Measurements from ENCODE around the gene ARHGAP44. TPM values are rescaled to one million over a fixed set of nuclear protein-coding genes. Genes with fewer than 3 reads are reported as not detected.

Gene ARHGAP44
- polyA plus RNA-seq, 1 donor (not counting 4 experiments of a cell fraction or from before 2014, with no cell fraction given) = 2.2 TPM

DNA sequence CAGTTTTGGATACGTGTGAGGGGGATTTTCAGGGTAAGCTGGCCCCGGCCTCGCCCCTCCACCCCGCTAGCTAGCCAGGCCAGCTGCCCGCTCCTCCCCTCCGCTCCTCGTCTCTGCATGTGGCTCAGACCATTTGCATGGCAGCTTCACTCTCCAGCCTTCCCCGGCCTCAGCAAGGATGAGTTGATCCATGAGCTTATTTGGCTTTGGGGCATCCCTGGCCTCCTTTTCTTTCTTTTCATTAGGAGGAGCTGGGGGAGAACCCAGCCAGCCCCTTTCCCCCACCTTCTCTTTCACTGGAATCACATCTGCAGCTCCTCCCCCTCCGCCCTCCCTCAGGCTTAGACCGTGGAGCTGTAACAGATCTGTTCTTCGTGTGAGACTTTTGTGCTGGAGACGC is 197.8 kb downstream of the ARHGAP44 start:
- Histone ChIP-seq H3K36me3 (ENCODE audit: control insufficient read depth in 2 of 2, extremely low read depth in 1 of 2, insufficient read depth in 2 of 2, low read length in 2 of 2) (peaks cover 6% of the 10 kb centered on the region in 2 experiments), H3K9me1 (ENCODE audit: control insufficient read depth, extremely low read depth, insufficient read depth, low read length) (no peaks in the 10 kb centered on the region), H3K4me2 (ENCODE audit: control insufficient read depth, extremely low read depth, insufficient read depth, low read depth, low read length) (no peak overlapping the region), H3K79me2 (ENCODE audit: control insufficient read depth, insufficient read depth, low read length) (no peaks in the 10 kb centered on the region), H3K27ac (ENCODE audit: control insufficient read depth, insufficient read depth, low read length) (no peak overlapping the region), H3K27me3 (ENCODE audit: control insufficient read depth, extremely low read depth, insufficient read depth, low read length) (no peaks in the 10 kb centered on the region), H2AFZ (ENCODE audit: control insufficient read depth, low read length) (no peak overlapping the region), H3K4me1 (ENCODE audit: control insufficient read depth, extremely low read depth, insufficient read depth, low read length) (no peaks in the 10 kb centered on the region), H3K9me3 (ENCODE audit: control insufficient read depth, low read depth, low read length) (no peaks in the 10 kb centered on the region), H4K20me1 (ENCODE audit: control insufficient read depth, extremely low read depth, insufficient read depth, low read length) (no peaks in the 10 kb centered on the region), H3K9ac (ENCODE audit: control insufficient read depth, extremely low read depth, insufficient read depth, low read length) (no peak overlapping the region), H3K4me3 (ENCODE audit: control insufficient read depth in 2 of 3, extremely low read depth in 1 of 3, insufficient read depth in 2 of 3, low read depth in 1 of 3, low read length in 3 of 3) (no peak overlapping the region)
- no peak for FAIRE-seq
- no peak for DNase-seq (ENCODE audit: low read depth, low spot score)
- dilution Hi-C loops (cut with MboI; ENCODE audit: extremely low pct_ligation_motif_present, low sequenced_read_pairs) = no loop called here
- TF ChIP-seq CTCF (optimal IDR thresholded peaks at IDR 0.05 in 1 of 3, IDR thresholded peaks at IDR 0.05 in 1 of 3, conservative IDR thresholded peaks at IDR 0.05 in 1 of 3; ENCODE audit: extremely low read depth in 1 of 3, insufficient read depth in 2 of 3, low read length in 3 of 3) (no peak), EZH2 (IDR thresholded peaks at IDR 0.05; ENCODE audit: low read length) (no peak)

DNA sequence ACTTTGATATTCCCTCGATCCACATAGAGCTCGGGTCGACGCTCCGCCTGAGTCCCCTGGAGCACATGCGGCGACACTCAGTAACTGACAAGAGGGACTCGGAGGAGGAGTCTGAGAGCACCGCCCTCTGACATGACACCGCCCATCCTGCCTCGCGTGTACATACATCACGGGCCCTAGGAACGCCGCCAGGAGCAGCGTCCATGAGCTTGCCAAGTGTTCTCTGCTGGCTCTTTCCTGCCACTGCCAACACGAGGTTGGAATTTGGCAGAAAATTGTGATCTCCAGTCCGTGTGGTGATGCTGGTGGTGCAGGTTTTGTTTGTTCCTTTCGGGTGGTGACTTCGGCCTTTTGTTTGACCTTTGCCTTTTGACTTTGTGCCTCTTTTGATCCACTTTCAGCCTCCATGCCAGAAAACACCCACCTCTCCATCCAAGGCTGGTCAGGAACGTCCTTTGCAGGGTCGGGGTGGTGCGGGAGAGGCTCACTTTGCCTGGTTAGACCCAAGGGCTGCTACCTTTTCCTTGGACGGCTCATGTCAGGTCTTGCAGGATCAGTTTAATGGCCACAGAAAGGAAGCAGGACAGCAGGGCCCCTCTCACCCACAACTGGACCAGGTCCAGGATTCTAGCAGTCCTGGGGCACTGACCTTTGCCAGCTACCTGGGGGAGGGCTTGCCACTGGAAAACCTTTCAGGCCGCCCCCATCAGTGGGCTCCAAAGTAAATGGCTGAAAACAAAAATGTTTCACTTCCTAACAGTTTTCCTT is 200.9 kb downstream of the ARHGAP44 start:
- FAIRE-seq (no peak), DNase-seq (ENCODE audit: low read depth, low spot score) (no peak)
- Histone ChIP-seq H3K9me1 (ENCODE audit: control insufficient read depth, extremely low read depth, insufficient read depth, low read length) (no peaks in the 10 kb centered on the region), H3K79me2 (ENCODE audit: control insufficient read depth, insufficient read depth, low read length) (no peaks in the 10 kb centered on the region), H2AFZ (ENCODE audit: control insufficient read depth, low read length) (no peak overlapping the region), H4K20me1 (ENCODE audit: control insufficient read depth, extremely low read depth, insufficient read depth, low read length) (no peaks in the 10 kb centered on the region), H3K27ac (ENCODE audit: control insufficient read depth, insufficient read depth, low read length) (no peak overlapping the region), H3K9ac (ENCODE audit: control insufficient read depth, extremely low read depth, insufficient read depth, low read length) (no peak overlapping the region), H3K4me3 (ENCODE audit: control insufficient read depth in 2 of 3, extremely low read depth in 1 of 3, insufficient read depth in 2 of 3, low read depth in 1 of 3, low read length in 3 of 3) (no peak overlapping the region), H3K4me2 (ENCODE audit: control insufficient read depth, extremely low read depth, insufficient read depth, low read depth, low read length) (no peak overlapping the region), H3K4me1 (ENCODE audit: control insufficient read depth, extremely low read depth, insufficient read depth, low read length) (no peaks in the 10 kb centered on the region), H3K36me3 (ENCODE audit: control insufficient read depth in 2 of 2, extremely low read depth in 1 of 2, insufficient read depth in 2 of 2, low read length in 2 of 2) (peaks cover 28 to 30% of the 10 kb centered on the region in 2 experiments), H3K9me3 (ENCODE audit: control insufficient read depth, low read depth, low read length) (no peaks in the 10 kb centered on the region), H3K27me3 (ENCODE audit: control insufficient read depth, extremely low read depth, insufficient read depth, low read length) (no peaks in the 10 kb centered on the region)
- TF ChIP-seq EZH2 (IDR thresholded peaks at IDR 0.05; ENCODE audit: low read length) (no peak), CTCF (optimal IDR thresholded peaks at IDR 0.05 in 1 of 3, IDR thresholded peaks at IDR 0.05 in 1 of 3, conservative IDR thresholded peaks at IDR 0.05 in 1 of 3; ENCODE audit: extremely low read depth in 1 of 3, insufficient read depth in 2 of 3, low read length in 3 of 3) (no peak)
- dilution Hi-C loops (cut with MboI; ENCODE audit: extremely low pct_ligation_motif_present, low sequenced_read_pairs) = no loop called here
